Activated CD4-positive, alpha-beta T cell treated with anti-CD3 and anti-CD28 coated beads, Interleukin-2, amount 10 ng/mL, durations not matched to agents 7 days and 5 days (primary cell): ENCODE data around the gene ARL4A. TPM values are rescaled to one million over a fixed set of nuclear protein-coding genes. Genes with fewer than 3 reads are reported as not detected.

Experiments used
- CTCF ChIA-PET: fragments of 350-600 bp; sonication (Branson Sonifier 250); formaldehyde crosslinking; loops from one replicate; lab custom pipeline; 2021; ENCODE audit warnings: antibody characterized with exemption; lab: Charles Lee
- POLR2A ChIA-PET: fragments of 350-600 bp; sonication (Branson Sonifier 250); formaldehyde crosslinking; loops from one replicate; lab custom pipeline; 2021; ENCODE audit warnings: antibody characterized with exemption; lab: Charles Lee
- DNase-seq: peaks from one replicate; pipeline ENCODE4 v3.0.0-alpha.2; 2020
- H3K27ac Mint-ChIP-seq: one replicate; pipeline ENCODE4 v1.8.0; 2021; ENCODE audit warnings: mild to moderate bottlenecking, moderate library complexity, mixed read lengths
- H3K27me3 Mint-ChIP-seq: one replicate; pipeline ENCODE4 v1.8.0; 2021; ENCODE audit warnings: mixed read lengths
- H3K36me3 Mint-ChIP-seq: one replicate; pipeline ENCODE4 v1.8.0; 2021; ENCODE audit warnings: low read depth, mixed read lengths
- H3K4me1 Mint-ChIP-seq: one replicate; pipeline ENCODE4 v1.8.0; 2021; ENCODE audit warnings: mixed read lengths
- H3K4me3 Mint-ChIP-seq: one replicate; pipeline ENCODE4 v1.8.0; 2021; ENCODE audit warnings: mild to moderate bottlenecking, moderate library complexity, mixed read lengths
- H3K9me3 Mint-ChIP-seq: one replicate; pipeline ENCODE4 v1.8.0; 2021; ENCODE audit warnings: mixed read lengths
- total RNA-seq, 2 experiments: library from RNA; stranded (reverse); gene quantifications; one replicate each; pipeline ENCODE4 v1.2.3, GENCODE V29; 2021

The ARL4A gene
- total RNA-seq, 2 experiments from 2014 or later: 13.9 to 14.9 TPM

DNA sequence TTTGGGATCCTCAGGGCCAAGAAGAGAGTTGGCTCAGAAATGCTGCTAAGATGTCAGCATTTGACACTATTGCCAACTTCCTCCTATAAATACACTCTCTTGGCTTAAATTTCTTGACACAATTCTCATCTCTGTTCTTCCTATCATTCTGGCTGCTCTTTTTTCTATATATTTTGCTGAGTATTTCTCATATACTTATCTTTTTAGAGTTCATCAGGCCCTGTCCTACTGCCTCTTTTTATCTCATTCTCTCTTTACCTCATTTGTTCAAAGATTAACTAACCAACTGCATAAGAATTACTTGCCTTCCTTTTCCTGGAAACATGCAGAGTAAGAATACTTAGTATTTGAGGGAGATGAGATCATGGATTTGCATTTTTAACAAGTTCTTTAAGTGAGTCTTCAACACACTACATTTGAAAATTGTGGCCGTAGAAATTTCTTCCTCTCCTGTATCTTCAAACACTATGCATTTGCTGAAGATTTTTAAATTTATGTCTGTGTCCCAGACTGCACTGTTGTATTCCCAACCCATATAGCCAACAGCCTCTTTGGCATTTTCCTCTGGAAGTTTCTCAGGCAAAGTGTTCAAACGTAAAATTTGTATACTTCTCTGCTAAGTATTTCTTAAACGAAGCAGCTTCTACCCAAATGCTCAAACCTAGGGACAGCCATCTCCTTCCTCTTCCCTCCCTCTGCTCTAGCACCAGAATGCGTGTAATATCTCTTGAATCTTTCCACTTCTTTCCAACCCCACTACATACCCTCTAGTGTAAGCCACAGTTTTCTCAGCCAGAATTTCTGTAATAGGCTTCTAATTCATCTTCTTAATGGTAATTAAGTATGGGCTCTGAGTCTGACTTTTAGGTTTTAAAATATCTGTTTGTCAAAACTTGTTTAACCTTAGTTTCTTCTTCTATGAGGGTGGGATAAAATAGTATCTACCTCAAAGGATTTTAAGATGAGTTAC lies 35.5 kb downstream of the ARL4A start:
- no peak overlapping the region for H3K4me3 Mint-ChIP-seq
- peaks cover 35% of the 10 kb centered on the region for H3K4me1 Mint-ChIP-seq
- DNase-seq: no peak
- H3K27ac Mint-ChIP-seq: peak overlapping the region; percentile 84
- ChIA-PET CTCF (interaction anchor here (0.8 kb wide), 1 partner anchor 12 kb away, joined by 3 read pairs; no protein-coding TSS in a partner anchor), POLR2A (no interaction called here)
- H3K27me3 Mint-ChIP-seq: no peaks in the 10 kb centered on the region
- H3K36me3 Mint-ChIP-seq: no peaks in the 10 kb centered on the region
- H3K9me3 Mint-ChIP-seq: no peaks in the 10 kb centered on the region

DNA sequence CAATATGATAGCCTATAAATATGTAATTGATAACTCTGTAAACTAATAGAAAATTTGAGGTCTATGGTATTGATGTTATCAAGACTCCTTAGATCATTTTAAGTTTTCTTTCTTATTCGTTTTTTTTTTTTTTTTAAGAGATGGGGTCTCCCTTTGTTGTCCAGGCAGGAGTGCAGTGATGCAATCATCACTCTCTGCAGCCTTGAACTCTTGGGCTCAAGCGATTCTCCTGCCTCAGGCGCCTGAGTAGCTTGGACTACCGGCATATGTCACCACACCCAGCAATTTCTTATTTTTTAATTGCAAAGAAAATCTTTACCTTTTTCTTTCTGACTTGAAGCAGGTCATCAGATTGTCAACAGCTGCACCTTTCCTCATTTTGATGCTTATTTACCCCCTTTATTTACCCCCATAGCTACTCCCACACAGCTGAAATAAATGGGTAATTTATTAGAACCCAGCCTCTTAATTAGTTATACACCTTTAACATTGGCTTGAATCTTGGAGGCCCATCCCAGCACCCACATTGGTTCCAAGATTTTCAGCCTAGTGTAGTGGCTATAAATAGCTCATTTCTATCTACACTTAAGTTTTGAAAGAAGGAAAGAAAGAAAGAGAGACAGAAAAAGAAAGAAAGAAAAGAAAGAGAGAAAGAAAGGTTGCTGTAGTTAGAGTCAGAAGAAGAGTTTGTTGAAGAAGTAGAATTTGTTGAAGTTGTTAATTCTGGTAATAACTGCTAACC lies 38.3 kb downstream of the ARL4A start:
- POLR2A ChIA-PET: no interaction called here
- CTCF ChIA-PET: interaction anchor here (1.1 to 1.5 kb wide), 2 partner anchors 9 to 39 kb away, joined by 5 to 8 read pairs; partner anchors contain the start of gene ARL4A
- Mint-ChIP-seq H3K27me3 (no peaks in the 10 kb centered on the region), H3K4me1 (peaks cover 41% of the 10 kb centered on the region), H3K27ac (no peak overlapping the region), H3K4me3 (no peak overlapping the region), H3K9me3 (no peaks in the 10 kb centered on the region), H3K36me3 (no peaks in the 10 kb centered on the region)
- DNase-seq: no peak

DNA sequence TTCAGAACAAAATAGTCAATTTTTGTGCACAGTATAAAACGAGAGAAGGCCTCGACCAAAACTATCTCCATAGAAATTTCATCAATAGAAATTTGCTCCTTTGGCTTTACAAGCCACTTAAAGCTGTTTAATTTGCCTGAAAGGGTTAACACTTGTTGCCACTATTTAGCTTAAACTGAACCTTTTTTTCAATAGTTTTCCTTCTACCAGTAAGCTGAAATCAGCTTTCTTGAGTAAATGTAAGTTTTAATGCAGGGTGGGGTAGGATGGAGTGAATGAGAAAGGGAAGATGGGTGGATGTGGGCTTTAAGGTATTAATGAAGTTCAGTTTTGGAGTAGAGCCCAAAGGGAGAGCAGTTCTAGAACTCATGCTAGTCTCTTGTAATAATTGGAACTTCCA lies 39.5 kb downstream of the ARL4A start:
- no peak for DNase-seq
- CTCF ChIA-PET: interaction anchor here (1.5 to 5.8 kb wide), 2 partner anchors 11 to 40 kb away, joined by 5 to 30 read pairs; partner anchors contain the start of gene ARL4A
- Mint-ChIP-seq H3K4me1 (peaks cover 43% of the 10 kb centered on the region), H3K9me3 (no peaks in the 10 kb centered on the region), H3K4me3 (no peak overlapping the region), H3K36me3 (no peaks in the 10 kb centered on the region), H3K27me3 (no peaks in the 10 kb centered on the region), H3K27ac (no peak overlapping the region)
- POLR2A ChIA-PET: no interaction called here

DNA sequence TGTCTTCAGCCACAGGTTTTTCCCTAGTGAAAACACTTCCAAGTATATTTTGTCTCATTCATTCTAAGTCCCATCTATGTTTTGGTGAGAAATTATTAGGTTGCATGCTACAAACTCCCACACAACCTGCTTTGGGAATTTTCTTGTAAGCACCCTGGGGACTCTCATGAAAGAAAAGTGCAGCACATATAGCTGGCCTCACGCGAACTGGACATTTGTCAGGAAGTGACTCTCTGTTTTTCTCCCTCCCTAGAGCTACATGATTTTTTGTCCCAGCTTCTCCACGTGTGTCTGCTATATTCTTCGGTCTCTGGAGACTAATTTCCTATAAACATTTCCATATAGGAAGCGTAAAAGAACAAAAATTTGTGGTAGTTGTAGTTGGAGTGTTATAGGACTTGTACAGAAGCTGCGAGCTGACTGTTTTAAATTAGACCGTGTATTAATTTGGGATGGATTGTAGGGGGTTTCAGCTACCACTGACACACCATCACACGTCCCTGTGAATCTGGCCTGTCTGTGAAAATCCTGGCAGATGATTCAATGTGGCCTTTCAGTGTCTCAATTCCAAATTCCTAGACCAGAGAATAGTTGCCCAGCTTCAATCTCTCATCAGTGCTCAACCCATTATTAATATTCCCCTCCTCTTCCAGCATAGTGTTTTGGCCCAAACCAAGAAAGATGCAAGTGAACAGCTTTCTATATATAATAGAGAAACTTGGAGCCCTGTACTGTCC lies 40.2 kb downstream of the ARL4A start:
- ChIA-PET POLR2A (no interaction called here), CTCF (interaction anchor here (1.1 to 5.8 kb wide), 2 partner anchors 12 to 41 kb away, joined by 4 to 30 read pairs; partner anchors contain the start of gene ARL4A)
- no peak overlapping the region for H3K4me3 Mint-ChIP-seq
- no peaks in the 10 kb centered on the region for H3K36me3 Mint-ChIP-seq
- H3K27me3 Mint-ChIP-seq: no peaks in the 10 kb centered on the region
- H3K27ac Mint-ChIP-seq: no peak overlapping the region
- DNase-seq: no peak
- H3K4me1 Mint-ChIP-seq: peaks cover 40% of the 10 kb centered on the region
- H3K9me3 Mint-ChIP-seq: no peaks in the 10 kb centered on the region

DNA sequence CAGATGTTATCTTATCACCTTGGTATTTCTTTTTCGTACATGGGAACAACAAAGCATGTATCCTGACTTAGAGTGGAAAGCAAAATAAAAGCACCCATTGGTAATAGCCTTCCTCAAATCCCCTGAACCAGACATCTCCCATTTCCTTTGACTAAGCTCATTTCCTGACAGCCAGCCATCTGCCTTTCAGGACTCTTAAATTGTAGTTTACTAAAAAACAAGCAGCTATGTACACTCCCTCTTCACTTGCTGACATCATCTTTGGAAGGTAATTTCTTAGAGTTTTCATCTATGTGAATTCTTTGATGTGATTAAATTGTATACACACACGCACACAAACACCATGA lies 40.7 kb downstream of the ARL4A start:
- POLR2A ChIA-PET: no interaction called here
- Mint-ChIP-seq H3K27ac (no peak overlapping the region), H3K36me3 (no peaks in the 10 kb centered on the region), H3K27me3 (no peaks in the 10 kb centered on the region), H3K4me1 (peaks cover 35% of the 10 kb centered on the region), H3K4me3 (no peak overlapping the region), H3K9me3 (no peaks in the 10 kb centered on the region)
- no peak for DNase-seq
- CTCF ChIA-PET: interaction anchor here (1.1 to 5.8 kb wide), 2 partner anchors 11 to 41 kb away, joined by 4 to 30 read pairs; partner anchors contain the start of gene ARL4A

- H3K36me3 Mint-ChIP-seq: no peaks in the 10 kb centered on the region
These were observed 41.7 kb downstream of the ARL4A start for GRCh38 chr7:12729112-12729511.

GRCh38 chr7:12730523-12730922 lies 43.1 kb downstream of the ARL4A start:
- H3K27ac Mint-ChIP-seq: peak overlapping the region; percentile 99
- POLR2A ChIA-PET: no interaction called here
- CTCF ChIA-PET: interaction anchor here (0.9 to 5.8 kb wide), 2 partner anchors 15 to 44 kb away, joined by 3 to 30 read pairs; partner anchors contain the start of gene ARL4A
- no peaks in the 10 kb centered on the region for H3K9me3 Mint-ChIP-seq
- DNase-seq: no peak
- H3K36me3 Mint-ChIP-seq: no peaks in the 10 kb centered on the region
- no peak overlapping the region for H3K4me3 Mint-ChIP-seq
- H3K27me3 Mint-ChIP-seq: no peaks in the 10 kb centered on the region
- H3K4me1 Mint-ChIP-seq: peaks cover 37% of the 10 kb centered on the region

More at GRCh38 chr7:12729112-12729511, 41.7 kb downstream of the ARL4A start:
- Mint-ChIP-seq H3K27ac (no peak overlapping the region), H3K9me3 (no peaks in the 10 kb centered on the region), H3K27me3 (no peaks in the 10 kb centered on the region), H3K4me3 (no peak overlapping the region), H3K4me1 (peaks cover 31% of the 10 kb centered on the region)
- ChIA-PET POLR2A (no interaction called here), CTCF (interaction anchor here (5.8 kb wide), 1 partner anchor 42 kb away, joined by 30 read pairs; the partner anchor contains the start of gene ARL4A)
- no peak for DNase-seq

GRCh38 chr7:12731214-12731656 lies 43.8 kb downstream of the ARL4A start:
- peak; percentile 48 for DNase-seq
- H3K9me3 Mint-ChIP-seq: no peaks in the 10 kb centered on the region
- CTCF ChIA-PET: interaction anchor here (0.9 to 5.8 kb wide), 2 partner anchors 15 to 44 kb away, joined by 3 to 30 read pairs; partner anchors contain the start of gene ARL4A
- peak overlapping the region; percentile 99 for H3K27ac Mint-ChIP-seq
- H3K27me3 Mint-ChIP-seq: no peaks in the 10 kb centered on the region
- H3K4me3 Mint-ChIP-seq: peak overlapping the region; percentile 65
- H3K36me3 Mint-ChIP-seq: no peaks in the 10 kb centered on the region
- POLR2A ChIA-PET: no interaction called here
- H3K4me1 Mint-ChIP-seq: peaks cover 37% of the 10 kb centered on the region

DNA sequence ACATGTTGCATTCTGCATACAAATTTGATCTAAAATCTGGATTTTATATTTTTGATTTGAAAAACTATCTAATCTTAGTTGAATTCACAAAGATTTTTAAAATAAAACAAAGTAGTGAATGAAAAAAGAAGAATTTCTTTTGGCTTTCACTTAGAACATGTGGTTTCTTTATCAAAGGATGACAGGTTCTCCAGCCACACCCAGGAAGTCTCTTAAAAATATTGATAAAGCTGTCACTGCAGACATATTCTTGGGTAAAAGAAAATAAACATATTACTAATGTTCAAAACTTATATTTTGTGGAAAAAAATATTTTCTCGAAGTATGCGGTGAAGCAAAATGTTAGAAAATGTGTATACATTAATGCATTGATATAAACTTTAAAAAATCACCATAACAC lies 44.3 kb downstream of the ARL4A start:
- H3K36me3 Mint-ChIP-seq: no peaks in the 10 kb centered on the region
- no peaks in the 10 kb centered on the region for H3K9me3 Mint-ChIP-seq
- CTCF ChIA-PET: interaction anchor here (5.8 kb wide), 1 partner anchor 45 kb away, joined by 30 read pairs; the partner anchor contains the start of gene ARL4A
- peak; percentile 23 for DNase-seq
- no peaks in the 10 kb centered on the region for H3K27me3 Mint-ChIP-seq
- POLR2A ChIA-PET: no interaction called here
- peak overlapping the region; percentile 99 for H3K27ac Mint-ChIP-seq
- peaks cover 37% of the 10 kb centered on the region for H3K4me1 Mint-ChIP-seq
- no peak overlapping the region for H3K4me3 Mint-ChIP-seq

DNA sequence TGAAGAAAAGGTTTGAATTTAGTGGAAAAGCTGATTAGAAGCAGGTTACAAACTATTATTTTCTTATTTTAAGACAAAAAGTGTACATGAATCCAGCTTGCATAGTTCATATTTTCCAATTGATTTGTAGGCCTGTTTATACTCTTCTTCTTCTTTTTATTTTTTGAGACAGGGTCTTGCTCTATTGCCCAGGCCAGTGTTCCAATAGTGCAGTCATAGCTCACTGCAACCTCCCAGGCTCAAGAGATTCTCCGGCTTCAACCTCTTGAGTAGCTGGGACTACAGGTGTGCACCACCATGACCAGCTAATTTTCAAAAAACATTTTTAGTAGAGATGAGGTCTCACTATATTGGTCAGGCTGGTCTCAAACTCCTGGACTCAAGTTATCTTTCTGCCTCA lies 45.0 kb downstream of the ARL4A start:
- Mint-ChIP-seq H3K36me3 (no peaks in the 10 kb centered on the region), H3K4me1 (peaks cover 37% of the 10 kb centered on the region), H3K4me3 (no peak overlapping the region), H3K9me3 (no peaks in the 10 kb centered on the region), H3K27ac (peak overlapping the region; percentile 57), H3K27me3 (no peaks in the 10 kb centered on the region)
- ChIA-PET CTCF (interaction anchor here (5.8 kb wide), 1 partner anchor 45 kb away, joined by 30 read pairs; the partner anchor contains the start of gene ARL4A), POLR2A (no interaction called here)
- no peak for DNase-seq

DNA sequence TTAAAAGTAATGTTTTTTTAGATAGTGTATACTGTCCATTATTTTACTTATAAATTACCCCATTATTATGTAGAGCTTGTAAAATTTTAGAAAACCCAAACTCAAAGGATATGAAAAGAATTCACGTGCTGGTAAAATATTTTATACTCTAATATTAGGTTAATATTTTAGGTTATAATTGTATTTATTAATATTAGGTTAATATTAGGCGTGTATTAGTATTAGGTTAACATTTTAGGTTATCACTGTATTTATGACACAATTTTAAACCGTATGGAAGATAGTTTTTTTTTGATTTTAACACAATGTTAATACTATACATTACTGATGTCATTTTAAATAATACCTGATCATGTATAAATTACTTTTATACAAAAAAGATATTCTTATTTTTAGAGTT lies 48.5 kb downstream of the ARL4A start:
- Mint-ChIP-seq H3K36me3 (no peaks in the 10 kb centered on the region), H3K27ac (no peak overlapping the region), H3K4me1 (peaks cover 15% of the 10 kb centered on the region), H3K27me3 (peaks cover 5% of the 10 kb centered on the region), H3K9me3 (no peaks in the 10 kb centered on the region), H3K4me3 (no peak overlapping the region)
- ChIA-PET CTCF (no interaction called here), POLR2A (interaction anchor here (0.6 kb wide), 1 partner anchor 19 kb away, joined by 3 read pairs; no protein-coding TSS in a partner anchor)
- no peak for DNase-seq

DNA sequence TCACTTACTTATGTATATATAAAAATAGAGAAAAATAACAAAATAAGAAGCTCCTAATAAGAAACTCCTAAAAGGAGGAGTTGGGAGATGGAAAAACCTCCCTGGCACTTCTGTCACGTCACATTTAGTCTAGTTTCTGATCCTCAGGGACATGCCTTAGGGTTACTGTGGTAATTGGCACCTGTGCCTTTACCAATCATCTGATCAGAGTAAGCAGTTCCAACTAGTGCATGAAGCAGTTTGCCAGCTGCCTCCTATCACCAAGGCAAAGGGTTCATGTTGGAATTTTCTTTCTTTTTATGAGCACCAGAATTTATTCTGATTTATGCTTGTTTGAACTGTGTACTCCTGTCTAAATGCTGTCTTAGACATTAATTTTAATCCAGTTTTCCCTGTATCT lies 49.9 kb downstream of the ARL4A start:
- Mint-ChIP-seq H3K27ac (no peak overlapping the region), H3K36me3 (no peaks in the 10 kb centered on the region), H3K4me1 (peaks cover 10% of the 10 kb centered on the region), H3K27me3 (peaks cover 5% of the 10 kb centered on the region), H3K9me3 (no peaks in the 10 kb centered on the region), H3K4me3 (no peak overlapping the region)
- no peak for DNase-seq
- ChIA-PET POLR2A (no interaction called here), CTCF (no interaction called here)
